BJ (cell line): ENCODE measurements around the gene CFAP53. TPM values are rescaled to one million over a fixed set of nuclear protein-coding genes. Genes with fewer than 3 reads are reported as not detected.

ENCODE experiments used
- CTCF ChIA-PET: fragments of 350-600 bp; formaldehyde crosslinking; extraction: SDS; loops from one replicate; lab custom pipeline; 2021; ENCODE audit warnings: antibody characterized with exemption, inconsistent platforms; lab: Yijun Ruan, JAX
- POLR2A ChIA-PET: fragments of 300-600 bp; sonication (Branson Sonifier 250); formaldehyde crosslinking; extraction: SDS; loops from one replicate; lab custom pipeline; 2021; ENCODE audit warnings: antibody characterized with exemption; lab: Charles Lee
- DNase-seq: peaks from one replicate; pipeline ENCODE4 v3.0.0-alpha.2; 2011; ENCODE audit warnings: low read depth
- H3K27me3 ChIP-seq: 2 replicates; pipeline ENCODE4 v1.6.0; 2011; ENCODE audit warnings: low read length; ENCODE audit not compliant: control insufficient read depth, insufficient read depth
- H3K36me3 ChIP-seq: 2 replicates; pipeline ENCODE4 v1.5.1; 2011; ENCODE audit warnings: low read length; ENCODE audit not compliant: control insufficient read depth, insufficient read depth
- H3K4me3 ChIP-seq: 2 replicates; pipeline ENCODE4 v1.5.1; 2011; ENCODE audit warnings: low read depth, mild to moderate bottlenecking, control low read depth, low read length
- polyA plus RNA-seq: library from polyadenylated mRNA; depleted of rRNA; stranded (reverse); fragments of >200 nt; gene quantifications from 2 replicates; pipeline ENCODE4 v1.2.3, GENCODE V29; 2011; rRNA removed
- small RNA-seq: library from RNA; depleted of rRNA; stranded (forward); fragments of <200 nt; gene quantifications from one replicate; pipeline ENCODE3, GENCODE V24; 2012; ENCODE audit warnings: low replicate concordance, low read depth; ENCODE audit not compliant: insufficient read length
- TF ChIP-seq, protein P1 (sequence below): IDR thresholded peaks from 2 replicates; pipeline ENCODE4 v1.5.1; 2011; ENCODE audit warnings: low read depth, mild to moderate bottlenecking, control low read depth, inconsistent platforms, low read length, moderate library complexity; ENCODE audit not compliant: insufficient read depth

CFAP53 gene
- polyA plus RNA-seq, 1 experiment: 0.17 TPM

DNA sequence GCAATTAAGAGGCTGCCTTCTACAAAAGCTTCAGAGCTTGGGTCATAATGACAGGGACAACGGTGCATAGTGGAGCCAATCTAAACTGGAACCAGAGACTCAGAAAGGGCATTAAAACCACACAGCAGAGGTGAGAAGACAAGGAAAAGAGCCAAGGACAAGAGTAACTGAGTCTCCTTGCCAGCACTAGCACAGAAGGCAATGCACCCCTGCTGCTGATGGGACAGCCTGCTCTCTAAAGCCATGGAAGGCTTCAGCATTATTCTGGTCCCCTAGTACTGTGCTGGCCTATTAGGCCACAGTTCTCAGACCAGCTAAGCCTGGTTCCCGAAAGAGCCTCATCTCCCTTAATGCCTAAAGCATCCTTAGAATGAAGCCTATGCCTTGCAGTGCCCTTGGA is 86.8 kb downstream of the CFAP53 start:
- ChIA-PET CTCF (no interaction called here), POLR2A (no interaction called here)
- Histone ChIP-seq H3K36me3 (no peaks in the 10 kb centered on the region), H3K4me3 (no peak overlapping the region), H3K27me3 (no peaks in the 10 kb centered on the region; the same call in 1 of the 2 replicates)
- no peak for DNase-seq
- TF ChIP-seq, protein P1, sequence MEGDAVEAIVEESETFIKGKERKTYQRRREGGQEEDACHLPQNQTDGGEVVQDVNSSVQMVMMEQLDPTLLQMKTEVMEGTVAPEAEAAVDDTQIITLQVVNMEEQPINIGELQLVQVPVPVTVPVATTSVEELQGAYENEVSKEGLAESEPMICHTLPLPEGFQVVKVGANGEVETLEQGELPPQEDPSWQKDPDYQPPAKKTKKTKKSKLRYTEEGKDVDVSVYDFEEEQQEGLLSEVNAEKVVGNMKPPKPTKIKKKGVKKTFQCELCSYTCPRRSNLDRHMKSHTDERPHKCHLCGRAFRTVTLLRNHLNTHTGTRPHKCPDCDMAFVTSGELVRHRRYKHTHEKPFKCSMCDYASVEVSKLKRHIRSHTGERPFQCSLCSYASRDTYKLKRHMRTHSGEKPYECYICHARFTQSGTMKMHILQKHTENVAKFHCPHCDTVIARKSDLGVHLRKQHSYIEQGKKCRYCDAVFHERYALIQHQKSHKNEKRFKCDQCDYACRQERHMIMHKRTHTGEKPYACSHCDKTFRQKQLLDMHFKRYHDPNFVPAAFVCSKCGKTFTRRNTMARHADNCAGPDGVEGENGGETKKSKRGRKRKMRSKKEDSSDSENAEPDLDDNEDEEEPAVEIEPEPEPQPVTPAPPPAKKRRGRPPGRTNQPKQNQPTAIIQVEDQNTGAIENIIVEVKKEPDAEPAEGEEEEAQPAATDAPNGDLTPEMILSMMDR: no peak

DNA sequence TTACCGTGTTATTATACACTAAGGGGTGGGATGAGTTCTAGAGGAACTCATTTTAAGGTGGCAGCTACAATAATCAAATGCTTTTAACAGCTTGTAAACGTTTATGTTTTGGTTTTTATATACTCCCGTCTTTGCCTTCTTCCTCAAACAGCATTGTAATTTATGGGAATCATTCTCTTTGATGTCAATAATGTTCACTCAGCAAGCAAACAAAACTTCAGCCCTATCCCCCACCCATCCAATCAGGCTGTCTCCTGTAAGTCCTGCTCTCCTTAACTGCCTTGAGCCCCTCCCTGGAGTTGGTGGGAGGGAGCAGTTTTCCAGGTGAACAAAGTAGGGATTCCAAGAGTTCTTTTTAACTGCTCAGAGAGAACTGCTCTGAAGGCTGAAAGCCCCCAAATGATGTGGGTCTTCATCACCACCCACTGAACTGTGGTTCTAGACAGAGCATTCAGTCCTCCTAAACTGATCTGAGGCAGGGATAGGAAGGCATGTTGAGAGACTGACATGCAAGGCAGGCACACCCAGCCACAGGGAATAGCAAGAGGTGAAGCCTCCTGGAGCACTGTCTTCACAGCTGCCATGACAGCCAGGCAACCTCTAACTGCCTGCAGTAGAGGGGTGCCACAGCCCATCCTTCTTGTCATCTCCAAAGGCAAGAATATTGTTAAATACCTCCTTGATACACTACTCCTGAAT is 88.9 kb downstream of the CFAP53 start:
- H3K4me3 ChIP-seq: no peak overlapping the region
- H3K36me3 ChIP-seq: no peaks in the 10 kb centered on the region
- TF ChIP-seq, protein P1: no peak
- ChIA-PET POLR2A (no interaction called here), CTCF (no interaction called here)
- DNase-seq: no peak
- H3K27me3 ChIP-seq: no peaks in the 10 kb centered on the region; the same call in 1 of the 2 replicates

Small RNAs within 50 kb of the gene (small RNA-seq; reads per million reads assigned to genes)
- gene RN7SL310P: not detected

Other genes starting within 250 kb of the CFAP53 start
- gene MYO5B, start 71.3 kb downstream of the CFAP53 start, polyA plus RNA-seq: 0.13 and 0.18 TPM in 2 replicates
- 36.0 and 54.4 TPM in 2 replicates for gene MBD1, start 15.0 kb upstream of the CFAP53 start, polyA plus RNA-seq
- 29.4 and 51.2 TPM in 2 replicates for gene CXXC1, start 21.2 kb upstream of the CFAP53 start, polyA plus RNA-seq
- 6.2 and 9.7 TPM in 2 replicates for gene SKA1, start 108.6 kb upstream of the CFAP53 start, polyA plus RNA-seq